H1 (cell line): ENCODE results near the gene SGK1. TPM values are rescaled to one million over a fixed set of nuclear protein-coding genes. Genes with fewer than 3 reads are reported as not detected.

Source experiments
- CTCF ChIA-PET: fragments of 300-600 bp; sonication (Branson Sonifier 250); formaldehyde crosslinking; loops from one replicate; lab custom pipeline; 2021; ENCODE audit not compliant: partially characterized antibody; lab: Charles Lee
- POLR2A ChIA-PET: fragments of 300-600 bp; sonication (Branson Sonifier 250); formaldehyde crosslinking; loops from one replicate; lab custom pipeline; 2021; ENCODE audit warnings: inconsistent platforms; ENCODE audit not compliant: partially characterized antibody; lab: Charles Lee
- DNase-seq, 2 experiments: peaks; one replicate each; pipeline versions ENCODE4 v3.0.0 to v3.0.0-alpha.2; 2010 to 2022; ENCODE audit warnings: low spot score in 2 of 2, low read depth in 1 of 2, mixed read lengths in 1 of 2
- FAIRE-seq: peaks from 2 replicates; lab custom pipeline; 2011; peaks lifted over from hg19 to GRCh38; lab: Jason Lieb, UNC
- H2AFZ ChIP-seq: 2 replicates; pipeline ENCODE4 v1.8.1; 2012; ENCODE audit warnings: low read length, inconsistent platforms
- H2AK5ac ChIP-seq: 2 replicates; pipeline ENCODE4 v1.6.1; 2013; ENCODE audit warnings: low read depth, low read length
- H2BK120ac ChIP-seq: replicated peaks from 2 replicates; pipeline ENCODE3; 2013; ENCODE audit warnings: low read depth, low read length, inconsistent platforms
- H2BK12ac ChIP-seq: 2 replicates; pipeline ENCODE4 v1.6.1; 2013; ENCODE audit warnings: low read depth, low read length
- H2BK15ac ChIP-seq: 2 replicates; pipeline ENCODE4 v1.6.1; 2013; ENCODE audit warnings: low read length
- H2BK20ac ChIP-seq: 2 replicates; pipeline ENCODE4 v1.6.1; 2013; ENCODE audit warnings: low read length
- H2BK5ac ChIP-seq: 2 replicates; pipeline ENCODE4 v1.6.1; 2013; ENCODE audit warnings: low read depth, low read length
- H3K14ac ChIP-seq: 2 replicates; pipeline ENCODE4 v1.6.1; 2013; ENCODE audit warnings: inconsistent platforms; ENCODE audit not compliant: insufficient read length
- H3K18ac ChIP-seq: 2 replicates; pipeline ENCODE4 v1.6.1; 2013; ENCODE audit warnings: low read length; ENCODE audit errors: extremely low read depth
- H3K23ac ChIP-seq: 2 replicates; pipeline ENCODE4 v1.6.1; 2013; ENCODE audit warnings: inconsistent platforms; ENCODE audit not compliant: insufficient read length
- H3K23me2 ChIP-seq: 2 replicates; pipeline ENCODE4 v1.6.1; 2013; ENCODE audit warnings: low read depth, low read length
- H3K27ac ChIP-seq: 2 replicates; pipeline ENCODE4 v1.6.1; 2011; ENCODE audit warnings: low read depth, low read length, inconsistent platforms
- H3K27me3 ChIP-seq, 4 experiments: replicated peaks in 1 of 4; 1 replicate in 1 of 4; 2 replicates in 3 of 4; pipeline versions ENCODE4 v1.6.1 to v1.8.1; 2011 to 2013; ENCODE audit warnings: low read length in 3 of 4, mild to moderate bottlenecking in 3 of 4, inconsistent platforms in 2 of 4, mixed read lengths in 2 of 4, moderate library complexity in 1 of 4; ENCODE audit not compliant: control insufficient read depth in 3 of 4, insufficient read depth in 3 of 4; ENCODE audit errors: extremely low read depth in 1 of 4
- H3K36me3 ChIP-seq, 4 experiments: 2 replicates each; pipeline versions ENCODE4 v1.6.1 to v1.8.1; 2011 to 2013; ENCODE audit warnings: mild to moderate bottlenecking in 4 of 4, low read length in 3 of 4, moderate library complexity in 2 of 4, control low read depth in 1 of 4, inconsistent platforms in 1 of 4; ENCODE audit not compliant: insufficient read depth in 4 of 4, control insufficient read depth in 2 of 4
- H3K4ac ChIP-seq: replicated peaks from 2 replicates; pipeline ENCODE3; 2013; ENCODE audit warnings: low read length, low read depth, mixed read lengths, inconsistent platforms; ENCODE audit not compliant: insufficient read length
- H3K4me1 ChIP-seq, 4 experiments: replicated peaks in 1 of 4; 1 replicate in 1 of 4; 2 replicates in 3 of 4; pipeline versions ENCODE4 v1.6.1 to v1.8.1; 2011 to 2013; ENCODE audit warnings: low read length in 3 of 4, inconsistent platforms in 2 of 4, mixed read lengths in 1 of 4; ENCODE audit not compliant: insufficient read depth in 4 of 4, control insufficient read depth in 3 of 4
- H3K4me2 ChIP-seq, 2 experiments: 2 replicates each; pipeline versions ENCODE4 v1.6.1 to v1.8.1; 2011 to 2013; ENCODE audit warnings: low read depth in 2 of 2, low read length in 2 of 2, control low read depth in 1 of 2, inconsistent platforms in 1 of 2, mild to moderate bottlenecking in 1 of 2; ENCODE audit not compliant: insufficient read depth in 1 of 2
- H3K4me3 ChIP-seq, 4 experiments: fragments of 200-600, 300-600 bp in 1 of 4; sonication (generic), shearing (Covaris generic), sonication (Bioruptor Twin) in 1 of 4; 2 replicates each; pipeline versions ENCODE4 v1.5.1 to v1.8.1; 2011 to 2016; ENCODE audit warnings: low read length in 4 of 4, low read depth in 3 of 4, control low read depth in 2 of 4, inconsistent platforms in 2 of 4, mild to moderate bottlenecking in 2 of 4, mixed read lengths in 1 of 4, moderate library complexity in 1 of 4; ENCODE audit not compliant: insufficient read depth in 2 of 4; ENCODE audit errors: extremely low read depth in 1 of 4
- H3K56ac ChIP-seq: replicated peaks from 2 replicates; pipeline ENCODE3; 2013; ENCODE audit warnings: low read depth, mild to moderate bottlenecking, mixed read lengths, low read length, inconsistent platforms; ENCODE audit not compliant: insufficient read length
- H3K79me1 ChIP-seq: 2 replicates; pipeline ENCODE4 v1.6.1; 2013; ENCODE audit warnings: low read depth, low read length, control low read depth
- H3K79me2 ChIP-seq, 2 experiments: 2 replicates each; pipeline versions ENCODE4 v1.6.1 to v1.8.1; 2012 to 2013; ENCODE audit warnings: low read length in 2 of 2, mild to moderate bottlenecking in 2 of 2, inconsistent platforms in 1 of 2; ENCODE audit not compliant: insufficient read depth in 2 of 2, control insufficient read depth in 1 of 2
- H3K9ac ChIP-seq, 4 experiments: replicated peaks in 1 of 4; 1 replicate in 1 of 4; 2 replicates in 3 of 4; pipeline versions ENCODE4 v1.6.1 to v1.8.1; 2011 to 2013; ENCODE audit warnings: low read depth in 3 of 4, low read length in 3 of 4, control low read depth in 2 of 4, mild to moderate bottlenecking in 2 of 4, moderate library complexity in 2 of 4, inconsistent platforms in 1 of 4; ENCODE audit errors: extremely low read depth in 1 of 4
- H3K9me3 ChIP-seq, 2 experiments: 2 replicates each; pipeline versions ENCODE4 v1.6.1 to v1.8.1; 2012 to 2013; ENCODE audit warnings: mild to moderate bottlenecking in 2 of 2, moderate library complexity in 2 of 2, control low read depth in 1 of 2, inconsistent platforms in 1 of 2, low read depth in 1 of 2, low read length in 1 of 2, mixed read lengths in 1 of 2; ENCODE audit not compliant: insufficient read depth in 2 of 2
- H4K20me1 ChIP-seq, 2 experiments: replicated peaks in 1 of 2; 2 replicates each; pipeline versions ENCODE3 to v1.8.1; 2011 to 2013; ENCODE audit warnings: inconsistent platforms in 2 of 2, low read length in 2 of 2, mild to moderate bottlenecking in 1 of 2; ENCODE audit not compliant: insufficient read depth in 2 of 2, control insufficient read depth in 1 of 2
- H4K5ac ChIP-seq: 2 replicates; pipeline ENCODE4 v1.6.1; 2013; ENCODE audit warnings: low read length, low read depth, mixed read lengths, inconsistent platforms; ENCODE audit not compliant: insufficient read length
- H4K8ac ChIP-seq: 2 replicates; pipeline ENCODE4 v1.8.0; 2013; ENCODE audit warnings: mild to moderate bottlenecking, moderate library complexity, low read length, inconsistent platforms; ENCODE audit not compliant: insufficient read depth; ENCODE audit errors: extremely low read depth
- H4K91ac ChIP-seq: replicated peaks from 2 replicates; pipeline ENCODE3; 2013; ENCODE audit warnings: low read length, mixed read lengths, inconsistent platforms; ENCODE audit not compliant: insufficient read length
- NANOG ChIP-seq: IDR thresholded peaks from 2 replicates; pipeline ENCODE4 v1.6.1; 2011; ENCODE audit warnings: low read length, low read depth, mild to moderate bottlenecking, inconsistent platforms; ENCODE audit not compliant: insufficient read depth, poor library complexity, severe bottlenecking
- RNF2 ChIP-seq: fragments of 200-900, 300-1000 bp; sonication (generic); IDR thresholded peaks from 2 replicates; pipeline ENCODE4 v1.7.1; 2016; ENCODE audit warnings: borderline replicate concordance, low read depth, mild to moderate bottlenecking, antibody characterized with exemption, low read length; ENCODE audit not compliant: poor library complexity, severe bottlenecking; ENCODE audit errors: missing control alignments
- WGBS, 2 experiments: shearing (Covaris generic) in 1 of 2; methylation state at CpG; one replicate each; pipeline versions ENCODE4 v1.1.6 to v1.1.7; 2013 to 2015; ENCODE audit warnings: low lambda C conversion rate in 2 of 2, mixed read lengths in 2 of 2, inconsistent platforms in 1 of 2, low coverage in 1 of 2, missing lambda C conversion rate in 1 of 2; ENCODE audit not compliant: insufficient replicate concordance in 2 of 2, insufficient coverage in 1 of 2, insufficient read length in 1 of 2; ENCODE audit errors: extremely low coverage in 1 of 2, missing lambda C conversion rate in 1 of 2; 5-methylcytosine and 5-hydroxymethylcytosine counted together
- polyA plus RNA-seq, 7 experiments: library from polyadenylated mRNA; depleted of rRNA in 3 of 7; stranded (reverse) in 5 of 7; unstranded in 2 of 7; fragments of >200 nt in 5 of 7; fragments of 200-250 nt in 2 of 7; gene quantifications; 1 replicate in 5 of 7; 2 replicates in 1 of 7; 4 replicates in 1 of 7; pipeline versions ENCODE4 v1.2.1 to v1.2.3, GENCODE V29; 2011 to 2013; ENCODE audit warnings: missing spikeins in 2 of 7, mixed read lengths in 2 of 7
- total RNA-seq: library from RNA; stranded (reverse); fragmentation: NEBNext Ultra II Directional; extraction: Animal tissue kit (Norgen Biotek cat#: 25700); gene quantifications from 2 replicates; pipeline ENCODE4 v1.2.1, GENCODE V29; 2021

The SGK1 gene
- total and polyA plus RNA-seq, 2 of the 8 experiments (the other 6 are each of a cell fraction or from before 2014, with no cell fraction given) = 14.5 to 18.4 TPM

DNA sequence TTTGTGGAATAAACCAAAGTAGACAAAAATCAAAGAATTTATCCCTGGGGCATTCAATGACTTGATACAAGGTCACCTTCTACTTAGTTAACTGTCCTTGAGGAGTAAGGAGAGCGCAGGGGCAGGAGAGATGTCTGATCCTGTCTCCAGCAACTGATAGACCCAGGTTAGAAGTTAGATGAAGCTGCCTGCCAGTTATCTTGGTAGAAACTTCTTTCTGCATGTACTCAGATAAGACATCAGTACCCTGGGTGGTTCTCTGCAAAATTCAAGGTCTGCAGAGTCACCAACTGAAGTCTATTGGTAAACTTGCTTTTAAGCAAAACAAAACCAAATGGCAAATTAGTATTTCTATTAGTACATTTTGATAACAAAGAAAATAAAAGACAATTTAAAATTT, 2.7 kb downstream of the SGK1 start:
- H3K56ac ChIP-seq = no peak overlapping the region

More for the DNA sequence above, 2.7 kb downstream of the SGK1 start:
- H3K18ac ChIP-seq = no peak overlapping the region
- no peak overlapping the region for H4K8ac ChIP-seq
- no peak overlapping the region for H3K23ac ChIP-seq
- H2BK20ac ChIP-seq = no peak overlapping the region
- H2BK120ac ChIP-seq = no peak overlapping the region
- no peak overlapping the region for H4K5ac ChIP-seq
- H3K27me3 ChIP-seq = 0 out of 7 replicates have a peak, but pooled peaks cover 0 to 2% (median 0%) of the 10 kb centered on the region in 4 experiments
- TF ChIP-seq NANOG (no peak), RNF2 (no peak)
- no peak overlapping the region for H3K4me2 ChIP-seq
- ChIA-PET CTCF (no interaction called here), POLR2A (no interaction called here)
- no peak overlapping the region for H3K14ac ChIP-seq
- no peaks in the 10 kb centered on the region for H3K79me1 ChIP-seq
- H3K9me3 ChIP-seq = no peaks in the 10 kb centered on the region
- H3K36me3 ChIP-seq = no peaks in the 10 kb centered on the region
- no peaks in the 10 kb centered on the region for H4K20me1 ChIP-seq
- H2BK15ac ChIP-seq = no peak overlapping the region
- no peak overlapping the region for H3K27ac ChIP-seq
- H3K23me2 ChIP-seq = peaks cover 10% of the 10 kb centered on the region
- DNase-seq = no peak
- 96% methylated on average over 1 of the region's 1 CpG; no CpG with 5 or more reads in 1 of the 2 experiments for WGBS, 2 experiments
- FAIRE-seq = no peak
- no peak overlapping the region for H3K9ac ChIP-seq
- H2BK12ac ChIP-seq = no peak overlapping the region
- H2BK5ac ChIP-seq = no peak overlapping the region
- H2AFZ ChIP-seq = no peak overlapping the region
- H3K4me1 ChIP-seq = peaks cover 5 to 15% (median 11%) of the 10 kb centered on the region in 4 experiments; a peak in 5 of 7 replicates
- H3K4me3 ChIP-seq = no peak overlapping the region
- H2AK5ac ChIP-seq = no peak overlapping the region
- no peaks in the 10 kb centered on the region for H3K79me2 ChIP-seq
- no peak overlapping the region for H4K91ac ChIP-seq
- no peak overlapping the region for H3K4ac ChIP-seq
